ENCODE data around the gene RBPMS2. TPM values are rescaled to one million over a fixed set of nuclear protein-coding genes. Genes with fewer than 3 reads are reported as not detected.

RBPMS2 gene
- total RNA-seq, 1 experiment from 2014 or later: 181 TPM

DNA sequence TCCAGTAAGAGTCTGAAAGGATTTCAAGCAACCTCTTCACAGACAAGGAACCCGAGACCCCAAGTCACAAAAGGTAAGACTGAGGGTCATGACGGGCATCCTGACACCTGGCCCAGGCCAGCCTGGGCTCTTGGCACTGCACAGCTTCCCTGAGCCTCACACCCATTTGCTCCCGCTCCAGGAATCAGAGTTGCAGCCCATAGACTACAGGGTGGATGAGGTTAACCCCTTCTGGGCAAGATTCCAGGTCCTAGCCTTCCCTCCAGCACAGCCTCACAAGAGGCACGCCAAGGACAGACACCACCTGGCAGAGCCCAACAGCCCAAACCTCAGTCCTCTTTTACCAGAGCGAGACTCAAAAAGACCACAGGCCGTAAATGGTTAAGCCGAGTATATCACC, 36.2 kb downstream of the RBPMS2 start:
- Histone ChIP-seq H3K27me3 (ENCODE audit: insufficient read depth, low read length) (no peaks in the 10 kb centered on the region), H3K14ac (ENCODE audit: insufficient read depth, low read length) (no peak overlapping the region), H3K23ac (ENCODE audit: insufficient read length, low read depth, low read length) (no peak overlapping the region), H3K27ac (ENCODE audit: insufficient read length, low read depth, low read length) (no peak overlapping the region), H4K5ac (ENCODE audit: insufficient read length, low read depth, low read length) (no peak overlapping the region), H3K79me2 (ENCODE audit: insufficient read depth, low read length) (peaks cover 2% of the 10 kb centered on the region; the same call in 1 of the 2 replicates), H2BK20ac (ENCODE audit: low read depth, low read length, poor library complexity, severe bottlenecking) (no peak overlapping the region), H4K20me1 (ENCODE audit: control insufficient read depth, insufficient read depth, insufficient read length) (no peaks in the 10 kb centered on the region), H3T11ph (ENCODE audit: low read length) (no peak overlapping the region), H2AFZ (ENCODE audit: low read length) (no peak overlapping the region), H2BK120ac (ENCODE audit: low read depth, low read length, poor library complexity, severe bottlenecking) (no peak overlapping the region), H2AK5ac (ENCODE audit: insufficient read length, low read length) (no peak overlapping the region), H2BK12ac (ENCODE audit: insufficient read length, low read depth, low read length) (no peak overlapping the region), H3K9ac (ENCODE audit: extremely low read depth, insufficient read length, low read length) (no peak overlapping the region), H3K18ac (ENCODE audit: insufficient read length, low read depth, low read length) (no peak overlapping the region), H3K4ac (ENCODE audit: low read depth, low read length) (no peak overlapping the region), H3K79me1 (ENCODE audit: insufficient read depth, low read depth, low read length, poor library complexity, severe bottlenecking) (peaks cover 3% of the 10 kb centered on the region), H3K9me3 (ENCODE audit: control insufficient read depth, low read depth, low read length) (no peaks in the 10 kb centered on the region), H3K4me2 (ENCODE audit: insufficient read depth, insufficient read length, low read length) (no peak overlapping the region), H4K91ac (ENCODE audit: insufficient read length, low read depth, low read length) (no peak overlapping the region), H3K4me1 (ENCODE audit: insufficient read depth, low read length) (no peaks in the 10 kb centered on the region), H2BK15ac (ENCODE audit: low read depth, low read length) (no peak overlapping the region), H3K56ac (ENCODE audit: insufficient read length, low read depth, low read length) (no peak overlapping the region), H4K8ac (replicated peaks; ENCODE audit: insufficient read length, low read depth, low read length) (no peak overlapping the region), H3K23me2 (ENCODE audit: insufficient read length, low read depth, low read length, poor library complexity, severe bottlenecking) (no peaks in the 10 kb centered on the region), H2BK5ac (ENCODE audit: insufficient read length, low read length) (no peak overlapping the region)
- no CpG with 5 or more reads among the region's 7 CpGs for WGBS (ENCODE audit: extremely low coverage, insufficient read length, low lambda C conversion rate)
- Mint-ChIP-seq H3K4me1 (peaks cover 0 to 6% of the 10 kb centered on the region in 2 experiments), H3K9me3 (no peaks in the 10 kb centered on the region; a peak in 1 of 5 replicates), H3K27me3 (ENCODE audit: low read depth) (no peaks in the 10 kb centered on the region; the same call in 1 of the 2 replicates), H3K4me3 (no peak overlapping the region), H3K27ac (peak overlapping the region in 2 of 3 experiments; percentile 48 to 66; a peak in 2 of 7 replicates), H3K36me3 (ENCODE audit: insufficient read depth in 1 of 3, low read depth in 3 of 3) (peaks cover 49 to 82% (median 51%) of the 10 kb centered on the region in 3 experiments)
- no peak for DNase-seq
- TF ChIP-seq, protein P1, sequence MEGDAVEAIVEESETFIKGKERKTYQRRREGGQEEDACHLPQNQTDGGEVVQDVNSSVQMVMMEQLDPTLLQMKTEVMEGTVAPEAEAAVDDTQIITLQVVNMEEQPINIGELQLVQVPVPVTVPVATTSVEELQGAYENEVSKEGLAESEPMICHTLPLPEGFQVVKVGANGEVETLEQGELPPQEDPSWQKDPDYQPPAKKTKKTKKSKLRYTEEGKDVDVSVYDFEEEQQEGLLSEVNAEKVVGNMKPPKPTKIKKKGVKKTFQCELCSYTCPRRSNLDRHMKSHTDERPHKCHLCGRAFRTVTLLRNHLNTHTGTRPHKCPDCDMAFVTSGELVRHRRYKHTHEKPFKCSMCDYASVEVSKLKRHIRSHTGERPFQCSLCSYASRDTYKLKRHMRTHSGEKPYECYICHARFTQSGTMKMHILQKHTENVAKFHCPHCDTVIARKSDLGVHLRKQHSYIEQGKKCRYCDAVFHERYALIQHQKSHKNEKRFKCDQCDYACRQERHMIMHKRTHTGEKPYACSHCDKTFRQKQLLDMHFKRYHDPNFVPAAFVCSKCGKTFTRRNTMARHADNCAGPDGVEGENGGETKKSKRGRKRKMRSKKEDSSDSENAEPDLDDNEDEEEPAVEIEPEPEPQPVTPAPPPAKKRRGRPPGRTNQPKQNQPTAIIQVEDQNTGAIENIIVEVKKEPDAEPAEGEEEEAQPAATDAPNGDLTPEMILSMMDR (conservative IDR thresholded peaks at IDR 0.05): no peak
